Stimulated activated effector memory CD8-positive, alpha-beta T cell treated with anti-CD3 and anti-CD28 coated beads, Interleukin-12 subunit alpha, Interleukin-12 subunit beta, amount 100 ng/mL, for 72 hours (primary cell): ENCODE measurements around the gene ADAM19.

ENCODE experiments used
- ATAC-seq: fragments of 150-1000 bp; cut with Tn5 transposase; 2 replicates; pipeline ENCODE4 v1.10.0; 2021
- DNase-seq, 2 donors: peaks; one replicate each; pipeline ENCODE4 v3.0.0; 2021 to 2022; ENCODE audit warnings: low spot score in 2 of 2
- H3K27ac Mint-ChIP-seq: one replicate; pipeline ENCODE4 v1.8.0; 2022; ENCODE audit warnings: mild to moderate bottlenecking, mixed read lengths
- H3K36me3 Mint-ChIP-seq: one replicate; pipeline ENCODE4 v1.8.0; 2022; ENCODE audit warnings: mild to moderate bottlenecking, mixed read lengths
- H3K4me1 Mint-ChIP-seq: one replicate; pipeline ENCODE4 v1.8.0; 2022; ENCODE audit warnings: mixed read lengths
- H3K4me3 Mint-ChIP-seq: one replicate; pipeline ENCODE4 v1.8.0; 2022; ENCODE audit warnings: mild to moderate bottlenecking, mixed read lengths
- H3K9me3 Mint-ChIP-seq: one replicate; pipeline ENCODE4 v1.8.0; 2022; ENCODE audit warnings: mixed read lengths

ADAM19 gene

DNA sequence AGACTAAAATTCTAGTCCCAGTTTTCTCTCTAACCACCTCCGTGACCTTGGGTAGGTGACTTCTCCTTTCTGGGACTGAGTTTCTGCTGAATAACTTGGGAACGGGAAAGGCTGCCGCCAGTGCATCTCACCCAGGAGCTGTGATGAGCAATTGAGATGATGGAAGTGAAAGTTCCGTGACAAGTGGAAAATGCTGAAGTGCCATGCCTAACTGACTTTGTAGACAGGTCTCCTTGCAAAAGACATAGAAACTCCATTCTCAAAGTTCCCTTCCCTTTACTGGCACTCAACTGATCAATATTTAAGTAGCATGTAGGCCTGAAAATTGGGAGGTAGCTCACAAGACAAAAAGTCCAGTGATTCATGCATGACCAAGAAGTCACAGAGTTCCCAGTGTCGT is 6.3 kb upstream of the ADAM19 start:
- Mint-ChIP-seq H3K9me3 (no peaks in the 10 kb centered on the region), H3K4me1 (peaks cover 34% of the 10 kb centered on the region), H3K4me3 (no peak overlapping the region), H3K36me3 (no peaks in the 10 kb centered on the region), H3K27ac (peak overlapping the region; percentile 26)
- DNase-seq (no peak), ATAC-seq (no peak)

DNA sequence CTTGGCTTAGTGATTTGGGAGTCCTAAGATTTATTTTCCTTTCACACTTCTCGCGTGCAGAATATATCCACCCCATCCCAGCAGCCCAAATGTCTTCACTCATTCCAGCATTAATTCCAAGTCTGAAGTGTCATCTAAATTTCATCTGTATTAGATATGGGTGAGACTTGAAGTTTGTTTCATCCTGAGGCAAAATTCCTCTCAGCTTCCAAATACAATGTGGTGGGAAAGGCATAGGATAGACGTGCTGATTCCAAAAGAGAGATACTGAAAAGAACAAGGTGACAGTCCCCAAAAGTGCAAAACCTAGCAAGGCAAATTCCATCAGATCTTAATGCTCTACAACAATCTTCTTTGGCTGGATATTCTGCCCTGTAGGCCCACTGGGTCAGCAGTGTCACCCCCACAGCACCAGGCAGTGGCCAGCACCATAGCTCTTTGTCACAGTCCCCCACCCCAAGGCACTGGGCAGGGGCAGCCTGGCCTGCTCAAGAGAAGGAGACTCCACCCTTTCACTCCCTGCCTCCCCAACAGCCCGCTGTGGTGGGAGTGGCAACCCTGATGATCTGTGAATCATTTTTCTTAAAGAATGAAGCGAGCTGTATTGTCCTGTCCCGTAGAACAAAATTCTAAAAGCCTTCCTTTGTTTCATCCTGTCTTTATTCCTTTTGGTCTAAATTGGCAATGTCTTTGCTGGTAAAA is 2.7 kb upstream of the ADAM19 start:
- DNase-seq (no peak), ATAC-seq (no peak)
- no peaks in the 10 kb centered on the region for H3K9me3 Mint-ChIP-seq
- peaks cover 20% of the 10 kb centered on the region for H3K36me3 Mint-ChIP-seq
- H3K4me3 Mint-ChIP-seq: no peak overlapping the region
- H3K4me1 Mint-ChIP-seq: peaks cover 32% of the 10 kb centered on the region
- H3K27ac Mint-ChIP-seq: no peak overlapping the region

DNA sequence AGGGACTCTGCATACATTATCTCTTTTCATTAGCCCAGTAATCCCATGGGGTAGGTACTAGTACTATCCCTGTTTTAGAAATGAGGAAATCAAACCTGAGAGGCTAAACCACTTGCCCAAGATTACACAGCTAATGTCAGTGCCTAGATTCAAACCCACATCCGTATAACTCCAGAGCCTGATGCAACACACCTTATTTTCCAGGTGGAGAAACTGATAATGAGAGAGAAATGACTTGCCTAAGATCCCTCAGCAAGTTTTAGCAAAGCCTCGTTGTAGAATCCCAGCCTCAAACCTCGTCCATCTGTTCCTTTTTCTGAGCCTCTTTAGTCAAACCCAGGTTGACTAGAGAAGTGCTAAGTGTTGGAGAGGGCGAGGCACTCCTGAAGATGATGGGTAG is 1.1 kb upstream of the ADAM19 start:
- H3K9me3 Mint-ChIP-seq: no peaks in the 10 kb centered on the region
- peaks cover 35% of the 10 kb centered on the region for H3K36me3 Mint-ChIP-seq
- H3K4me1 Mint-ChIP-seq: peaks cover 26% of the 10 kb centered on the region
- H3K4me3 Mint-ChIP-seq: peak overlapping the region; percentile 99
- DNase-seq (no peak), ATAC-seq (no peak)
- no peak overlapping the region for H3K27ac Mint-ChIP-seq

DNA sequence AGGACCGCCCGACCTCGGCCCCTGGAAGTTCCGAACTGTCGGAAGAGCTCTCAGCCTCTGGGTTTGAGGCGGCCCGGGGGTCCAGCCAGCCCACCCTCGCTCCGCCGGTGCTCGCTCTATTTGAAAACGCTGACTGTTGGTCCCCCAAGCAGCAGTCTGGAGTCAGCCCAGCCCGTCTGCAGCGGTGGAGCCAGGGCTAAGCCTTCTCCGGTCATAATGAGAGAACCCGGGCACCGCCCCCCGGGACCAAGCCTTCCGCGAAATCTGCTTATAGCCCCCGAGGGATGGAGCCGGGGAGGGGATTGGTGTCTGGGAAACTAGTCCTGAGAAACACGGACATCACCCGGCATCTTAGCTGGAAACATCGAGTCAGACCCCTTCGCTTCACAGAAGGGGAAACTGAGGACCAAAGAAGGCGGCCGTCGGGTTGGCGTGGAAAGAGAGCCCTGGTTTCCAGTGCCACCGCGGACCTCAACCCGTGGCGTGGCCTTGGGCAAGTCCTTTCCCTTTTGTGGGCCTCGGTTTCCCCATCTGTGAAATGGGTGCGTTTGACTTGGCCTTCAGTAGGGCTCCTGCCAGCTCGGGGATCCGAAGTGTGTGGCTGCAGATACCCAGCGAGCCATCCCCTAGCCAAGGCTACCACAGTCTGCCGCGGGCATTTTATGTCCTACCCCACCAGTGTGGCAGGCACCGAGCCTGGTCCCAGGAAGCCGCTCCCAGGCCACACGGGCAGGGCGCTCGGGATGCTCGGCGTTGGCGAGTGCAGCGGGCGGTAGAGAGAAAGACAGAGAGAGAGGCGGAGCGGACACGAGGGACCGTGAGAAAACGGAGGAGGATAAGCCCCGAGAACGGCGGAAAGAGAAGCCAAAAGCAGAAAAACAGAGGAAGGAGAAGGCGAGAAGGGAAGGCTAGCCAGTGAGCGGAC is 857 bp downstream of the ADAM19 start:
- H3K36me3 Mint-ChIP-seq: peaks cover 55% of the 10 kb centered on the region
- peak; percentile 52 for ATAC-seq
- DNase-seq: peak in 1 of 2 donors; percentile 68

DNA sequence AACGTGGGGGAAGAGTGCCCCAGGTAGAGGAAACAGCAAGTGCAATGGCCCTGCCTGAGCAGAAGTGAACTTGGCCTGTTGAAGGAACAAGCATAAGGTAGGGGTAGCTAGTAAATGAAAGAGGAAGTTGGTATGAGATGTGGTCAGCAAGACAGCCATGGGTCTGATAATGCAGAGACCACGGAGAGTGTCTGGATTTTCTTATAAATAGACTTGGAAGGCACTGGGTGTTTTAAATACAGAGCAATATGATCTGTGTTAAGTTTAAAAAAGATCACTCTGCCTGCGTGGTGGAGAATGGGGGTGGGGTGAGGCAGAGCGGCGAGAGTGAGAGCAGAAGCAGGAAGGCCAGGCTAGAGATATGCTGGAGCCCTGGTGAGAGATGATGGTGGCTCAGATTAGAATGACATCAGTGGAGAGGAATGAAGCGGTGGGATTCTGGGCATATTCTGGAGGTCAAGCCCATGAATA is 4.2 kb downstream of the ADAM19 start:
- Mint-ChIP-seq H3K27ac (peak overlapping the region; percentile 46), H3K9me3 (no peaks in the 10 kb centered on the region), H3K36me3 (peaks cover 88% of the 10 kb centered on the region), H3K4me1 (peaks cover 56% of the 10 kb centered on the region), H3K4me3 (peak overlapping the region; percentile 99)
- peak; percentile 38 for ATAC-seq
- no peak for DNase-seq

More for the DNA sequence above, 857 bp downstream of the ADAM19 start:
- Mint-ChIP-seq H3K4me3 (peak overlapping the region; percentile 99), H3K4me1 (peaks cover 41% of the 10 kb centered on the region), H3K27ac (peak overlapping the region; percentile 92), H3K9me3 (no peaks in the 10 kb centered on the region)

DNA sequence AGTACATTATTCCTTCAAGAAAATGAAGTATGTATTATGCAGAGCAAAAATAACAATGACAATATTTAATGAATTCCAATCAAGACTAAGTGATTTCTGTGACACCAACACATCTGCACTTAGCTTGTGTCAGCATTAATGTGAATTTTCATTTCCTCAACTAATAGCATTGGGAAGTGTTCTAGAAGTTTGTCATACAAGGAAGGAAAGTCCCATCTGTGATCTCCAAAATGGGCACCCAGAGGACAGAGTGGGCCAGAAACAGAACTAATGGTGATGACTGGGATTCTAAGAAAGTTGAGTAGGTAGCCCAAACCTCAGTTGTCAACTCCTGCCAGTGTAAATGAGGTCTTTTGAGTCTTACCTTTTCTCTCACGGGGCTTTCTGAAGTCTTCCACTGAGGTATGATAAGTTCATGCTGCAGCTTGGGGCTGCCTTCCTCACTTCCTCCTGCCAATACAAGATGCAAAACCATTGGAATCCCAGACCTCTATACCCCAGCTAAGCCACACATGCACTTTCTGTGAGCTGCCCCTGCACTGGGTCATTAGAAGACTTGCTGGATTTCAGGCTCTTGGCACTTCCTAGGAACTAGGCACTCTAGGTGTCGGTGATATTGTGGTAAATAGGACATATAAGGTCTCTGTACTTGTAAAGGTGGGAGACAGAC is 4.9 kb downstream of the ADAM19 start:
- Mint-ChIP-seq H3K36me3 (peaks cover 95% of the 10 kb centered on the region), H3K4me1 (peaks cover 56% of the 10 kb centered on the region)
- ATAC-seq: peak; percentile 31

GRCh38 chr5:157568720-157569119 is 6.9 kb downstream of the ADAM19 start:
- no peaks in the 10 kb centered on the region for H3K9me3 Mint-ChIP-seq
- DNase-seq: no peak
- peaks cover 100% of the 10 kb centered on the region for H3K36me3 Mint-ChIP-seq
- no peak for ATAC-seq
- H3K27ac Mint-ChIP-seq: no peak overlapping the region
- H3K4me3 Mint-ChIP-seq: peak overlapping the region; percentile 99
- peaks cover 60% of the 10 kb centered on the region for H3K4me1 Mint-ChIP-seq

More for the DNA sequence above, 4.9 kb downstream of the ADAM19 start:
- Mint-ChIP-seq H3K9me3 (no peaks in the 10 kb centered on the region), H3K27ac (peak overlapping the region; percentile 46), H3K4me3 (peak overlapping the region; percentile 99)
- DNase-seq: no peak

- no peaks in the 10 kb centered on the region for H3K9me3 Mint-ChIP-seq
- no peak for ATAC-seq
- H3K27ac Mint-ChIP-seq: peak overlapping the region; percentile 52
- no peak for DNase-seq
- H3K4me3 Mint-ChIP-seq: peak overlapping the region; percentile 41
- peaks cover 65% of the 10 kb centered on the region for H3K4me1 Mint-ChIP-seq
- peaks cover 100% of the 10 kb centered on the region for H3K36me3 Mint-ChIP-seq
Observed at GRCh38 chr5:157568222-157568621, 7.4 kb downstream of the ADAM19 start.

DNA sequence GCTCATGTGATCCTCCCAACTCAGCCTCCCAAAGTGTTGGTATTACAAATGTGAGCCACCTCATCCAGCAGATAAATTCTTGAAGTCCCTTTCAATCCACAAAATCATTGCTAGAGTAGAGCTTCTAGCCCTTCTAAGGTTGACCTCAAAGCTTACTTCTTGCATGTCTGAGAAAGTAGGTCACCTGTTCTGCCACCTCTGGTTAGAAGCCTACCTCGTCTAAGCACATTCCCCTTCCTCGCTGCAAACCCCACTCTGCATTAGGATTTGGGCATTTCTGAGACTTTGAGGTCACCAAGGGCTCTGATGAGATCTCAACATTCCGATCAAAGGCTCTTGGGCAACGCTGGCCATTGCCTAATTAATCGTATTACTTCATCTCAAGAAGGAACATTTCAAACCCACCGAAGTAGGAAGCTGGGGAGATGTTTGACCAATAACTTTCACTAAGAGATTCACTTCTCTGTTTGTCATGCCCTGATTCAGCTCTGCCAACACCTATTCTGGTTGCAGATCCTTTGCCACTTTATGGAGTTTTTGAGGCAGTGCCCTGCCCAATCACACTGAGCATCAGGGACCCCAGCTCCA is 8.6 kb downstream of the ADAM19 start:
- Mint-ChIP-seq H3K9me3 (no peaks in the 10 kb centered on the region), H3K4me1 (peaks cover 75% of the 10 kb centered on the region), H3K4me3 (peak overlapping the region; percentile 41), H3K27ac (peak overlapping the region; percentile 17), H3K36me3 (peaks cover 100% of the 10 kb centered on the region)
- DNase-seq (no peak), ATAC-seq (peak; percentile 39)

- peaks cover 99% of the 10 kb centered on the region for H3K36me3 Mint-ChIP-seq
- peak overlapping the region; percentile 32 for H3K27ac Mint-ChIP-seq
- no peaks in the 10 kb centered on the region for H3K9me3 Mint-ChIP-seq
- DNase-seq: no peak
- H3K4me3 Mint-ChIP-seq: peak overlapping the region; percentile 34
- H3K4me1 Mint-ChIP-seq: peaks cover 68% of the 10 kb centered on the region
- ATAC-seq: no peak
Observed at GRCh38 chr5:157563929-157564716, 11.5 kb downstream of the ADAM19 start.

- Mint-ChIP-seq H3K9me3 (no peaks in the 10 kb centered on the region), H3K4me3 (peak overlapping the region; percentile 34), H3K36me3 (peaks cover 99% of the 10 kb centered on the region), H3K4me1 (peaks cover 69% of the 10 kb centered on the region), H3K27ac (no peak overlapping the region)
- ATAC-seq (peak; percentile 58), DNase-seq (no peak)
Observed at GRCh38 chr5:157563373-157563928, 12.1 kb downstream of the ADAM19 start.

DNA sequence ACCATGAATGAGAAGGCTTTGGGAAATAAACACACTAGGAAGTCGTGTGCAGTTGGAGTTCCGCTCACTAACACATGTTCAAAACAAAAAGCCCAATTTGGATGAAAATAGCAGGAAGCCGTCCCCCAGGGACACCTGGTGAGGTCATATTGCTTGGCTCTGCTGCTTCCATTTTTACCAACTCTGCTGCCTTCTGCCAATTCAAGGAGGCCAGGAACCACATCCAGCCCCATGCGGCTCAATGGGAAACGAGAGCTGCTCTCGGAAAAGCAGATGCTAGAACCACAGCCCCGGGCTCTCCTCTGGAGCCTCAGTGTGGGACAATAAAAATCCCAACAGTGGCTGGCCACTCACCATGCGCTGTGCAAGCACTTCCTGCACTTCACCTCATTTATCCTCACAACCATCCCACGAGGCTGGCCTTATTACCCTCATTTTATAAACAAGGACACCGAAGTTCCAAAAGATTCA is 13.4 kb downstream of the ADAM19 start:
- Mint-ChIP-seq H3K36me3 (peaks cover 99% of the 10 kb centered on the region), H3K4me1 (peaks cover 63% of the 10 kb centered on the region), H3K4me3 (peak overlapping the region; percentile 36), H3K27ac (peak overlapping the region; percentile 67), H3K9me3 (no peaks in the 10 kb centered on the region)
- ATAC-seq (no peak), DNase-seq (no peak)

DNA sequence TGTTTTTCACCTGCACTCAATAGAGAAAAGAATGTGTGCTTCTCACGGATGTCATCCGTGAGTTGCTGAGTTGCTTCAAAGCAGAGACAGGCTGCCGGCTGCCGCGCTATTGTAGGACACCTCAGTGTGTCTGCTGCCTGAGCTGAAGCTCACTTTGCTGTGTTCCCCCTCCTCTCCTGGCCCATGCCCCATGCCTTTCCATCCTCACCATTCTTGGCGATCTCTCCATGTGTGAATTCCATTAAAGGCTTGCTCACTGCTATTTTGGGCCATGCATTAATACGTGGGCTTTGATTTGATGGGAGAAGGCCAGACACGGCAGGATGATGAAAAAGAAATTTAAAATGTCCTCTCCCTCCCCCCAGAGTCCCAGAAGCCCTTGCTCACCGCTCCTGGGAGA is 14.5 kb downstream of the ADAM19 start:
- peak overlapping the region; percentile 67 for H3K27ac Mint-ChIP-seq
- DNase-seq: no peak
- peak overlapping the region; percentile 36 for H3K4me3 Mint-ChIP-seq
- H3K36me3 Mint-ChIP-seq: peaks cover 99% of the 10 kb centered on the region
- no peaks in the 10 kb centered on the region for H3K9me3 Mint-ChIP-seq
- ATAC-seq: no peak
- peaks cover 67% of the 10 kb centered on the region for H3K4me1 Mint-ChIP-seq

- H3K4me1 Mint-ChIP-seq: peaks cover 80% of the 10 kb centered on the region
- peaks cover 98% of the 10 kb centered on the region for H3K36me3 Mint-ChIP-seq
- no peak overlapping the region for H3K27ac Mint-ChIP-seq
- no peak for ATAC-seq
- no peak overlapping the region for H3K4me3 Mint-ChIP-seq
- H3K9me3 Mint-ChIP-seq: no peaks in the 10 kb centered on the region
- no peak for DNase-seq
Observed at GRCh38 chr5:157559301-157559700, 16.3 kb downstream of the ADAM19 start.
